ENCODE results near the gene TYK2.

- TF ChIP-seq TAF1 (conservative IDR thresholded peaks at IDR 0.05): no peak
- no peak for TF ChIP-seq CTCF (IDR thresholded peaks at IDR 0.05; ENCODE audit: low read depth, low read length, missing input control)
- no peak for TF ChIP-seq ATF3 (IDR thresholded peaks at IDR 0.05)
- no peak for TF ChIP-seq YY1 (IDR thresholded peaks at IDR 0.05)
- TF ChIP-seq HNF4A (conservative IDR thresholded peaks at IDR 0.05): no peak
- no peak for TF ChIP-seq GABPA (IDR thresholded peaks at IDR 0.05 in 1 of 2, conservative IDR thresholded peaks at IDR 0.05 in 1 of 2)
- TF ChIP-seq, protein P1, sequence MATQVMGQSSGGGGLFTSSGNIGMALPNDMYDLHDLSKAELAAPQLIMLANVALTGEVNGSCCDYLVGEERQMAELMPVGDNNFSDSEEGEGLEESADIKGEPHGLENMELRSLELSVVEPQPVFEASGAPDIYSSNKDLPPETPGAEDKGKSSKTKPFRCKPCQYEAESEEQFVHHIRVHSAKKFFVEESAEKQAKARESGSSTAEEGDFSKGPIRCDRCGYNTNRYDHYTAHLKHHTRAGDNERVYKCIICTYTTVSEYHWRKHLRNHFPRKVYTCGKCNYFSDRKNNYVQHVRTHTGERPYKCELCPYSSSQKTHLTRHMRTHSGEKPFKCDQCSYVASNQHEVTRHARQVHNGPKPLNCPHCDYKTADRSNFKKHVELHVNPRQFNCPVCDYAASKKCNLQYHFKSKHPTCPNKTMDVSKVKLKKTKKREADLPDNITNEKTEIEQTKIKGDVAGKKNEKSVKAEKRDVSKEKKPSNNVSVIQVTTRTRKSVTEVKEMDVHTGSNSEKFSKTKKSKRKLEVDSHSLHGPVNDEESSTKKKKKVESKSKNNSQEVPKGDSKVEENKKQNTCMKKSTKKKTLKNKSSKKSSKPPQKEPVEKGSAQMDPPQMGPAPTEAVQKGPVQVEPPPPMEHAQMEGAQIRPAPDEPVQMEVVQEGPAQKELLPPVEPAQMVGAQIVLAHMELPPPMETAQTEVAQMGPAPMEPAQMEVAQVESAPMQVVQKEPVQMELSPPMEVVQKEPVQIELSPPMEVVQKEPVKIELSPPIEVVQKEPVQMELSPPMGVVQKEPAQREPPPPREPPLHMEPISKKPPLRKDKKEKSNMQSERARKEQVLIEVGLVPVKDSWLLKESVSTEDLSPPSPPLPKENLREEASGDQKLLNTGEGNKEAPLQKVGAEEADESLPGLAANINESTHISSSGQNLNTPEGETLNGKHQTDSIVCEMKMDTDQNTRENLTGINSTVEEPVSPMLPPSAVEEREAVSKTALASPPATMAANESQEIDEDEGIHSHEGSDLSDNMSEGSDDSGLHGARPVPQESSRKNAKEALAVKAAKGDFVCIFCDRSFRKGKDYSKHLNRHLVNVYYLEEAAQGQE (IDR thresholded peaks at IDR 0.05): no peak
- TF ChIP-seq ZBTB33 (IDR thresholded peaks at IDR 0.05): no peak
- TF ChIP-seq EGR1 (IDR thresholded peaks at IDR 0.05; ENCODE audit: low read depth in 2 of 2): no peak
- TF ChIP-seq MAX (IDR thresholded peaks at IDR 0.05): no peak
- no peak for TF ChIP-seq JUND (IDR thresholded peaks at IDR 0.05)
- TF ChIP-seq RAD21 (IDR thresholded peaks at IDR 0.05): no peak
- TF ChIP-seq RXRA (IDR thresholded peaks at IDR 0.05): no peak
These were observed 32.0 kb upstream of the TYK2 start for GRCh38 chr19:10412257-10412977.

Measured in liver (tissue), 3 donors.